Measurements from ENCODE around the gene KRTAP5-2.

DNA sequence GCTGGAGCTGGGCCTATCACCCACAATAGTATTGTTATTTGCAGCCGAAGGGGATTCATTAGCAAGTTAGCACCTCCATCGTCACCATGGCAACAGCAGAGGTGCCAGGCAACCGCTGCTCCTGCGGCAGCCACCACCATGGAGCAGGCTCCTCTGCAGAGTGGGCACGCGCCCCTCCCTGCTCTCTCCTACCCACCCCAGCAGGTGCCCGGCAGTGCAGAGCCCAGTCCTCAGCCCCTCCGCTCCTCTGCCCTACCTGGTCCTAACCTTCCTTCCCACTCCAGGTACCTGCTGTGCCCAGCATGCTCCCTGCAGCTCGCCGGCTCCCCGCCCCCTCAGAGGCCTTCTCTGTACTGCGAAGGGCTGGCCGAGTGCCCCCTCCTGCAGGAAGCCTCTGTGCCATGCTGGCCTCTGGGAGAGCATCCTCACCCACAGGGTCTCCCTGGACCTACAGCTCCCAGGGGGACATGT, 29.6 kb downstream of the KRTAP5-2 start:
- TF ChIP-seq CTCF (IDR thresholded peaks at IDR 0.05): no peak
- TF ChIP-seq POLR2A (IDR thresholded peaks at IDR 0.05): no peak
- TF ChIP-seq EP300 (IDR thresholded peaks at IDR 0.05; ENCODE audit: low read depth): no peak
- TF ChIP-seq POLR2AphosphoS5 (IDR thresholded peaks at IDR 0.05): no peak
